ENCODE data around the gene TPCN1. TPM values are rescaled to one million over a fixed set of nuclear protein-coding genes. Genes with fewer than 3 reads are reported as not detected.

TPCN1 gene
- total and polyA plus RNA-seq, 2 of the 13 experiments (the other 11 are each of a cell fraction or from before 2014, with no cell fraction given): 8.0 to 26.8 TPM

GRCh38 chr12:113242026-113242418 lies 20.8 kb downstream of the TPCN1 start:
- H3K4me2 ChIP-seq (ENCODE audit: low read depth, low read length): no peak overlapping the region
- H3K27ac ChIP-seq (ENCODE audit: extremely low read length, insufficient read depth, low read length): peak overlapping the region; percentile 15
- no peaks in the 10 kb centered on the region for H4K20me1 ChIP-seq (ENCODE audit: insufficient read depth, low read length)
- H3K79me2 ChIP-seq (ENCODE audit: insufficient read depth, low read length): no peaks in the 10 kb centered on the region
- H3K36me3 ChIP-seq (replicated peaks in 1 of 2; ENCODE audit: control insufficient read depth in 1 of 2, insufficient read depth in 2 of 2, low read length in 2 of 2): peaks cover 0 to 2% of the 10 kb centered on the region in 2 experiments; a peak in 2 of 5 replicates
- H2AFZ ChIP-seq (ENCODE audit: low read length): no peak overlapping the region
- DNase-seq (ENCODE audit: low spot score) (no peak), FAIRE-seq (no peak), ATAC-seq (no peak)
- TF ChIP-seq, protein P1, sequence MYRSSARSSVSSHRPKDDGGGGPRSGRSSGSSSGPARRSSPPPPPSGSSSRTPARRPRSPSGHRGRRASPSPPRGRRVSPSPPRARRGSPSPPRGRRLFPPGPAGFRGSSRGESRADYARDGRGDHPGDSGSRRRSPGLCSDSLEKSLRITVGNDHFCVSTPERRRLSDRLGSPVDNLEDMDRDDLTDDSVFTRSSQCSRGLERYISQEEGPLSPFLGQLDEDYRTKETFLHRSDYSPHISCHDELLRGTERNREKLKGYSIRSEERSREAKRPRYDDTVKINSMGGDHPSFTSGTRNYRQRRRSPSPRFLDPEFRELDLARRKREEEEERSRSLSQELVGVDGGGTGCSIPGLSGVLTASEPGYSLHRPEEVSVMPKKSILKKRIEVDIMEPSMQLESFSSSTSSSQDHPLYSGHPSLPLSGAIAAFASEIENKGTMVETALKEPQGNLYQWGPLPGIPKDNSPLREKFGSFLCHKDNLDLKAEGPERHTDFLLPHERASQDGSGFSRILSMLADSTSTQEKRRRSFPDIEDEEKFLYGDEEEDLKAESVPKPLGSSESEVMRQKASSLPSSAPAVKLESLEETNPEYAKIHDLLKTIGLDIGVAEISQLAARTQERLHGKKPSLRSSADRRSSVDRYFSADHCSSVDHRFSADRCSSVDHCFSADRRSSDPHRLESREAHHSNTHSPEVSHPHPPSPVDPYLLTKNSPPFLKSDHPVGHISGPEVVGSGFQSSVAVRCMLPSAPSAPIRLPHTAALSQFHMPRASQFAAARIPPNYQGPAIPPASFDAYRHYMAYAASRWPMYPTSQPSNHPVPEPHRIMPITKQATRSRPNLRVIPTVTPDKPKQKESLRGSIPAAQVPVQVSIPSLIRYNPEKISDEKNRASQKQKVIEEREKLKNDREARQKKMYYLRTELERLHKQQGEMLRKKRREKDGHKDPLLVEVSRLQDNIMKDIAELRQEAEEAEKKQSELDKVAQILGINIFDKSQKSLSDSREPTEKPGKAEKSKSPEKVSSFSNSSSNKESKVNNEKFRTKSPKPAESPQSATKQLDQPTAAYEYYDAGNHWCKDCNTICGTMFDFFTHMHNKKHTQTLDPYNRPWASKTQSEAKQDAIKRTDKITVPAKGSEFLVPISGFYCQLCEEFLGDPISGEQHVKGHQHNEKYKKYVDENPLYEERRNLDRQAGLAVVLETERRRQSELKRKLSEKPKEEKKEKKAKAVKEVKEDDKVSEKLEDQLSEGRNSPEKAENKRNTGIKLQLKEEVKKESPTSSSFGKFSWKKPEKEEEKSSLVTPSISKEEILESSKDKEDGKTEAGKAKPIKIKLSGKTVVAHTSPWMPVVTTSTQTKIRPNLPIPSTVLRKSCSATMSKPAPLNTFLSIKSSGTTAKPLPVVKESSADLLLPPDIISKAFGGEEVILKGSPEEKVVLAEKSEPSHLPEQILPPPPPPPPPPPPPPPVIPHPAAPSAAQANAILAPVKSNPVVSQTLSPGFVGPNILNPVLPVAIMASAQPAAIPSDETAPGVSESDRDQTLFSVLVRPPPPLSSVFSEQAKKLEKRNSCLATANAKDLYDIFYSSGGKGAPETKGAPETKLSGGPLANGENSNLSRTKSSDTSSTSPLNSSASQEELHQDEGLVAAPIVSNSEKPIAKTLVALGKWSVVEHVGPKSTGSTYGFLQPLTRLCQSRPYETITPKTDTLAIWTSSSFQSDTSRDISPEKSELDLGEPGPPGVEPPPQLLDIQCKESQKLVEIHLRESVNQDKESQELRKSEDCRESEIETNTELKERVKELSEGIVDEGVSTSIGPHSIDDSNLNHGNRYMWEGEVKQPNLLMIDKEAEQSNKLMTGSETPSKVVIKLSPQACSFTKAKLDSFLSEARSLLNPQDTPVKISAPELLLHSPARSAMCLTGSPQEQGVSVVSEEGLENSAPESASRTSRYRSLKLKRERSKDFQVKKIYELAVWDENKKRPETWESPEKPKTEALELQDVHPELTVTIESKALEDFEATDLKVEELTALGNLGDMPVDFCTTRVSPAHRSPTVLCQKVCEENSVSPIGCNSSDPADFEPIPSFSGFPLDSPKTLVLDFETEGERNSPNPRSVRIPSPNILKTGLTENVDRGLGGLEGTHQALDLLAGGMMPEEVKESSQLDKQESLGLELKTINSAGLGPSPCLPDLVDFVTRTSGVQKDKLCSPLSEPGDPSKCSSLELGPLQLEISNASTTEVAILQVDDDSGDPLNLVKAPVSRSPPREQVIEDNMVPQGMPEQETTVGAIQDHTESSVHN (CRISPR knock-in tag; IDR thresholded peaks at IDR 0.05): no peak
- peak; percentile 67; the same call in 1 of the 2 replicates for TF ChIP-seq ZNF768 (CRISPR knock-in tag; IDR thresholded peaks at IDR 0.05)
- H3K9ac ChIP-seq (ENCODE audit: insufficient read depth, low read depth, low read length): no peak overlapping the region
- no peaks in the 10 kb centered on the region for H3K9me3 ChIP-seq (ENCODE audit: low read length)
- no TSS peak for BruUV-seq (replicated peaks)
- peaks cover 50% of the 10 kb centered on the region for H3K4me1 ChIP-seq (ENCODE audit: insufficient read depth, low read length)
- intact Hi-C loops (cut with micrococcal nuclease; ENCODE audit: unreplicated experiment): no loop called here
- ChIA-PET CTCF (ENCODE audit: low intra/inter-chr PET ratio, low total read pairs) (no interaction called here), POLR2A (interaction anchor here (0.7 to 2.8 kb wide), 3 partner anchors 11 to 19 kb away, joined by 3 to 8 read pairs (median 7); no protein-coding TSS in a partner anchor)
- in situ Hi-C loops (cut with HindIII; ENCODE audit: extremely low pct_ligation_motif_present, low pct_unique_long_range_greater_than_20kb): no loop called here
- WGBS (ENCODE audit: low lambda C conversion rate): 81% methylated on average over 8 of the region's 11 CpGs
- no peak overlapping the region for H3K4me3 ChIP-seq (replicated peaks in 1 of 3; ENCODE audit: insufficient read depth in 1 of 3, low read depth in 2 of 3, low read length in 3 of 3)
- H3K27me3 ChIP-seq (ENCODE audit: control insufficient read depth in 1 of 2, insufficient read depth in 2 of 2, low read length in 2 of 2): no peaks in the 10 kb centered on the region
